GM12892 (cell line): ENCODE data around the gene DLL4.

ENCODE experiments used
- POLR2A ChIP-seq: IDR thresholded peaks from 2 replicates; pipeline ENCODE4 v1.6.1; 2011; ENCODE audit warnings: low read depth, low read length, control low read depth
- POLR2AphosphoS5 ChIP-seq: IDR thresholded peaks from 2 replicates; pipeline ENCODE4 v1.6.1; 2011; ENCODE audit warnings: low read depth, low read length, control low read depth
- TAF1 ChIP-seq: IDR thresholded peaks from 2 replicates; pipeline ENCODE4 v1.6.1; 2011; ENCODE audit warnings: low read depth, mild to moderate bottlenecking, control low read depth, low read length, borderline replicate concordance

DNA sequence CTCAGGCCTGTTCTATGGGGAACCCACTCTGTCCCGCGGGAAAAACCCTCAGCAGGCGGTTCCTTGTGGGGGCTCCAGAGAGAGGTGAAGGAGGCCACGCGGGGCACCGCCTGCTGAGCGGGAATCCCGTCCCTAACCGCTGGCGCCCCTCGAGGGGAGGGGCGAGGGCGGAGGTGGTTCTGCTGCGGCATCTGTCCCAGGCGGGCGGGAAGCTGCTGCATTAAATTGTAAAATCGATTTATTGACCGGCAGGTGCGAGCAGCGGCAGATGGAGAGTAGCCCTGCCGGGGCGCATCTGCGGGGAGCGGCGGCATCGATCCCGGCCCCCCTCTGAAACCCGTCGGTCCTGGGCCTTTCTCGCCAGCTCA, 3.7 kb upstream of the DLL4 start:
- TF ChIP-seq POLR2A = no peak
- TF ChIP-seq POLR2AphosphoS5 = no peak
- TF ChIP-seq TAF1 = no peak
